Fibroblast of the aortic adventitia (primary cell): Measurements from ENCODE around the gene ATP8A2. TPM values are rescaled to one million over a fixed set of nuclear protein-coding genes. Genes with fewer than 3 reads are reported as not detected.

Source experiments
- DNase-seq: peaks from one replicate; pipeline ENCODE4 v3.0.0-alpha.2; 2010; ENCODE audit warnings: low read depth
- H3K4me3 ChIP-seq: 2 replicates; pipeline ENCODE4 v1.5.1; 2011; ENCODE audit warnings: low read depth, mild to moderate bottlenecking, control low read depth, low read length, moderate library complexity
- CTCF ChIP-seq: IDR thresholded peaks from 2 replicates; pipeline ENCODE4 v1.5.1; 2011; ENCODE audit warnings: mild to moderate bottlenecking, low read length, control low read depth, inconsistent platforms; ENCODE audit not compliant: insufficient read depth
- total RNA-seq: library from RNA; depleted of rRNA; stranded (reverse); fragments of >200 nt; gene quantifications from 2 replicates; pipeline ENCODE4 v1.2.3, GENCODE V29; 2012; ENCODE audit warnings: low replicate concordance

ATP8A2 gene
- total RNA-seq, 1 donor: under 0.01 TPM

DNA sequence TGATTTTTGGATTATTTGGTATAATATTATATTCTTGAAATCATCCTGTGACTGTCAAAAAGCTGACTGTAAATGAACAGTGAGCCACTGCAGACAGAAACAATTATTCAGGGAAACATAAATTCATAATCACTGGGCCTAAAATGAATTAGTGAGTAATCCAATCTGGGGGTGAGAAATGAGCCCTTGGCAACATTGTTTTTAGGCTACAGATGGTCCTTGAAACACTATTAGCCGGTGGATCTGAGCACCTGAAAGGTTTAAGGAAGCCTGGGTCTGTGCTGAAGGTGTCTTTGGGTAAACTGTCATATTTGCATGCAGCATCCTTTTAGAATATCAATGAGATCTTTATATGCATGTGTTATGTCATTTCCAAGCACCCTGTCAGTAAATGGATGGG lies 290.7 kb downstream of the ATP8A2 start:
- TF ChIP-seq CTCF: no peak
- no peak for DNase-seq
- no peak overlapping the region for H3K4me3 ChIP-seq

- DNase-seq: no peak
- no peak for TF ChIP-seq CTCF
- no peak overlapping the region for H3K4me3 ChIP-seq
These were observed 296.6 kb downstream of the ATP8A2 start for GRCh38 chr13:25668345-25668744.

GRCh38 chr13:25673711-25674110 lies 301.9 kb downstream of the ATP8A2 start:
- no peak overlapping the region for H3K4me3 ChIP-seq
- TF ChIP-seq CTCF: no peak
- DNase-seq: no peak

- H3K4me3 ChIP-seq: no peak overlapping the region
- TF ChIP-seq CTCF: no peak
- DNase-seq: no peak
These were observed 302.6 kb downstream of the ATP8A2 start for GRCh38 chr13:25674371-25674770.

DNA sequence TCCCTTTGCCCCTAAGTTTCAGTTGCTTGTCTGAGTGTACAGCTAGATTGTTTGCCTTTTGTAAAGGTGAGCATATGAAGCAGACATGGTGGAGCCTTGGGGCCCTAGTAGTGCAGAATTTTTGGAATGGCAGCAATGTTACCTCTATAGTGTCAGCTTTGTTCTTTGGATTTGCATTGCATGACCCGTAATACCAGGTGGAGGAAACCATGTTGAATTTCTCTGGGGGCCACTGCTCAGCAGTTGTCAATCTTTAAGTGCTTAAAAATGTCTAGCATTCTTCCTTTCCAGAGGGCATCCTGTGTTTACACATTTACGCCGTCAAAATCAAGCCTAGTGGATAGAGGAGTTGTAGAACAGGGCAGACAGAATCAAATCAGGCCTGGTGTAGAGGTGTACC lies 303.3 kb downstream of the ATP8A2 start:
- DNase-seq: no peak
- no peak overlapping the region for H3K4me3 ChIP-seq
- TF ChIP-seq CTCF: no peak

GRCh38 chr13:25677956-25678355 lies 306.2 kb downstream of the ATP8A2 start:
- H3K4me3 ChIP-seq: no peak overlapping the region
- DNase-seq: no peak
- TF ChIP-seq CTCF: no peak

DNA sequence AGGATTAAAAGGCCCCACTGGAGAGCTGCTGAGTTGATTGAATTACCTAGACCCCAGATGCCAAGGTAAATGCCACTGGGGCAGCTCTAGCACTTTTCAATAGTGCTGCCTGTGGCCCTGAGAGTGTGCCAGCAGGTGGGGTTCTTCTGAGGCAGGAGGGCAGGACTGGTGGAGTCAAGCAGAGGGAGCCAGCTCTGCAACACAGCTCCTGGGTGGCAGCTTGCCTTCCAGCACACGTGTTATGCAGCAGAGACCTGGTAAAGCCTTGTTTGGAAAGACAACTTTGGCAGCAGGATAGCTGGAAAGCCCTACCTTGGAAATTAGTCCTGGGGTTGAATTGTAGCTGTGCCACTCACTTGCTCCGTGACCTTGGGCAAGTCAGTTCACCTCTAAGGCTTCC lies 306.6 kb downstream of the ATP8A2 start:
- no peak for TF ChIP-seq CTCF
- H3K4me3 ChIP-seq: no peak overlapping the region
- no peak for DNase-seq
